Measurements from ENCODE around the gene TRAF4. TPM values are rescaled to one million over a fixed set of nuclear protein-coding genes. Genes with fewer than 3 reads are reported as not detected.

The TRAF4 gene
- total and polyA plus RNA-seq, 10 of the 15 experiments (the other 5 are each of a cell fraction or from before 2014, with no cell fraction given): 3.7 to 197 (median 66.4) TPM

DNA sequence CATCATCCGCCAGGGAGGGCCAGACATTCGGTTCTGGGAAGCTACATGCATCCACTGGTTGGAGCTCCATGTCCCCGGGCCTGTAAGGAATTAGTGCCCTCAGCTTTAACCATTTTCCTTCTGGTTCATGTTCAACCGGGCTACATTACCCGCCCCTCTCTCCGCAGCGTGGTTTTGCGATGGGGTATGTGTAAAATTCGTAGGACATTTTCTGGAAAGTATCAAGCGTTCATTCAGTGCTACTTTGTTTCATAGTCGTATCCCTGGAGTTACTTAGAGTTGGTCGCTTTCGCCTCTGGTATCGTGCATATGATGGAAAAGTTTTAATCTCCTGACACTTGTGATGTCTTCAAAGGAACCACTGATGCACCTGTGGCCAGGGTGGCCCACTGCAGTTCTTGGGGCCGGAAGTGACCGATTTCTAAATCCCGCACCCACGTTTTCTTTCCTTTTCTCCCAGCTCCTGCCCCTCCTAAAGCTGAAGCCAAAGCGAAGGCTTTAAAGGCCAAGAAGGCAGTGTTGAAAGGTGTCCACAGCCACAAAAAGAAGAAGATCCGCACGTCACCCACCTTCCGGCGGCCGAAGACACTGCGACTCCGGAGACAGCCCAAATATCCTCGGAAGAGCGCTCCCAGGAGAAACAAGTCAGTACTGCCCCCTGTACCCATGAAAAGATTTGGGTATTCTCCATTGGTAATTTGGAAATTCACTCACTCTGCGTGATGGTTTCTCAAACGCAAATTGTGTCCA lies 23.4 kb upstream of the TRAF4 start (continued):
- no peak for TF ChIP-seq NFYA (IDR thresholded peaks at IDR 0.05; ENCODE audit: borderline replicate concordance, low read depth, low read length)
- no peak for TF ChIP-seq TCF12 (IDR thresholded peaks at IDR 0.05; ENCODE audit: low read depth, low read length)
- no peak for TF ChIP-seq JUND (IDR thresholded peaks at IDR 0.05; ENCODE audit: low read depth, low read length)
- 0 out of 2 replicates have a peak, but pooled peaks have one; percentile 25 for TF ChIP-seq SMAD5 (IDR thresholded peaks at IDR 0.05; ENCODE audit: low read depth)
- TF ChIP-seq DPF2 (IDR thresholded peaks at IDR 0.05): no peak
- TF ChIP-seq, protein P1, sequence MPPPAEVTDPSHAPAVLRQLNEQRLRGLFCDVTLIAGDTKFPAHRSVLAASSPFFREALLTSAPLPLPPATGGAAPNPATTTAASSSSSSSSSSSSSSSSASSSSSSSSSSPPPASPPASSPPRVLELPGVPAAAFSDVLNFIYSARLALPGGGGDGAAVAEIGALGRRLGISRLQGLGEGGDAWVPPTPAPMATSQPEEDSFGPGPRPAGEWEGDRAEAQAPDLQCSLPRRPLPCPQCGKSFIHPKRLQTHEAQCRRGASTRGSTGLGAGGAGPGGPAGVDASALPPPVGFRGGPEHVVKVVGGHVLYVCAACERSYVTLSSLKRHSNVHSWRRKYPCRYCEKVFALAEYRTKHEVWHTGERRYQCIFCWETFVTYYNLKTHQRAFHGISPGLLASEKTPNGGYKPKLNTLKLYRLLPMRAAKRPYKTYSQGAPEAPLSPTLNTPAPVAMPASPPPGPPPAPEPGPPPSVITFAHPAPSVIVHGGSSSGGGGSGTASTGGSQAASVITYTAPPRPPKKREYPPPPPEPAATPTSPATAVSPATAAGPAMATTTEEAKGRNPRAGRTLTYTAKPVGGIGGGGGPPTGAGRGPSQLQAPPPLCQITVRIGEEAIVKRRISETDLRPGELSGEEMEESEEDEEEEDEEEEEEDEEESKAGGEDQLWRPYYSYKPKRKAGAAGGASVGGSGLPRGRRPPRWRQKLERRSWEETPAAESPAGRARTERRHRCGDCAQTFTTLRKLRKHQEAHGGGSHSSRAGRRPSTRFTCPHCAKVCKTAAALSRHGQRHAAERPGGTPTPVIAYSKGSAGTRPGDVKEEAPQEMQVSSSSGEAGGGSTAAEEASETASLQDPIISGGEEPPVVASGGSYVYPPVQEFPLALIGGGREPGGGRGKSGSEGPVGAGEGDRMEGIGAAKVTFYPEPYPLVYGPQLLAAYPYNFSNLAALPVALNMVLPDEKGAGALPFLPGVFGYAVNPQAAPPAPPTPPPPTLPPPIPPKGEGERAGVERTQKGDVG (CRISPR knock-in tag; IDR thresholded peaks at IDR 0.05): no peak
- no peak for TF ChIP-seq ZNF207 (IDR thresholded peaks at IDR 0.05; ENCODE audit: borderline replicate concordance)
- TF ChIP-seq, protein P2, sequence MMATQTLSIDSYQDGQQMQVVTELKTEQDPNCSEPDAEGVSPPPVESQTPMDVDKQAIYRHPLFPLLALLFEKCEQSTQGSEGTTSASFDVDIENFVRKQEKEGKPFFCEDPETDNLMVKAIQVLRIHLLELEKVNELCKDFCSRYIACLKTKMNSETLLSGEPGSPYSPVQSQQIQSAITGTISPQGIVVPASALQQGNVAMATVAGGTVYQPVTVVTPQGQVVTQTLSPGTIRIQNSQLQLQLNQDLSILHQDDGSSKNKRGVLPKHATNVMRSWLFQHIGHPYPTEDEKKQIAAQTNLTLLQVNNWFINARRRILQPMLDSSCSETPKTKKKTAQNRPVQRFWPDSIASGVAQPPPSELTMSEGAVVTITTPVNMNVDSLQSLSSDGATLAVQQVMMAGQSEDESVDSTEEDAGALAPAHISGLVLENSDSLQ (IDR thresholded peaks at IDR 0.05): no peak
- no peak for TF ChIP-seq ASH2L (IDR thresholded peaks at IDR 0.05; ENCODE audit: borderline replicate concordance, low read depth)
- TF ChIP-seq, protein P3, sequence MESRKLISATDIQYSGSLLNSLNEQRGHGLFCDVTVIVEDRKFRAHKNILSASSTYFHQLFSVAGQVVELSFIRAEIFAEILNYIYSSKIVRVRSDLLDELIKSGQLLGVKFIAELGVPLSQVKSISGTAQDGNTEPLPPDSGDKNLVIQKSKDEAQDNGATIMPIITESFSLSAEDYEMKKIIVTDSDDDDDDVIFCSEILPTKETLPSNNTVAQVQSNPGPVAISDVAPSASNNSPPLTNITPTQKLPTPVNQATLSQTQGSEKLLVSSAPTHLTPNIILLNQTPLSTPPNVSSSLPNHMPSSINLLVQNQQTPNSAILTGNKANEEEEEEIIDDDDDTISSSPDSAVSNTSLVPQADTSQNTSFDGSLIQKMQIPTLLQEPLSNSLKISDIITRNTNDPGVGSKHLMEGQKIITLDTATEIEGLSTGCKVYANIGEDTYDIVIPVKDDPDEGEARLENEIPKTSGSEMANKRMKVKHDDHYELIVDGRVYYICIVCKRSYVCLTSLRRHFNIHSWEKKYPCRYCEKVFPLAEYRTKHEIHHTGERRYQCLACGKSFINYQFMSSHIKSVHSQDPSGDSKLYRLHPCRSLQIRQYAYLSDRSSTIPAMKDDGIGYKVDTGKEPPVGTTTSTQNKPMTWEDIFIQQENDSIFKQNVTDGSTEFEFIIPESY (IDR thresholded peaks at IDR 0.05): no peak
- TF ChIP-seq CBX5 (IDR thresholded peaks at IDR 0.05; ENCODE audit: low read depth): no peak
- TF ChIP-seq TAF1 (IDR thresholded peaks at IDR 0.05; ENCODE audit: borderline replicate concordance, low read depth, low read length): no peak
- no peak for TF ChIP-seq STAT1 (conservative IDR thresholded peaks at IDR 0.05)
- no peak for TF ChIP-seq ZNF622 (IDR thresholded peaks at IDR 0.05)
- TF ChIP-seq, protein P4, sequence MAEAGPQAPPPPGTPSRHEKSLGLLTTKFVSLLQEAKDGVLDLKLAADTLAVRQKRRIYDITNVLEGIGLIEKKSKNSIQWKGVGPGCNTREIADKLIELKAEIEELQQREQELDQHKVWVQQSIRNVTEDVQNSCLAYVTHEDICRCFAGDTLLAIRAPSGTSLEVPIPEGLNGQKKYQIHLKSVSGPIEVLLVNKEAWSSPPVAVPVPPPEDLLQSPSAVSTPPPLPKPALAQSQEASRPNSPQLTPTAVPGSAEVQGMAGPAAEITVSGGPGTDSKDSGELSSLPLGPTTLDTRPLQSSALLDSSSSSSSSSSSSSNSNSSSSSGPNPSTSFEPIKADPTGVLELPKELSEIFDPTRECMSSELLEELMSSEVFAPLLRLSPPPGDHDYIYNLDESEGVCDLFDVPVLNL (IDR thresholded peaks at IDR 0.05; ENCODE audit: low read depth, low read length): no peak
- TF ChIP-seq, protein P5, sequence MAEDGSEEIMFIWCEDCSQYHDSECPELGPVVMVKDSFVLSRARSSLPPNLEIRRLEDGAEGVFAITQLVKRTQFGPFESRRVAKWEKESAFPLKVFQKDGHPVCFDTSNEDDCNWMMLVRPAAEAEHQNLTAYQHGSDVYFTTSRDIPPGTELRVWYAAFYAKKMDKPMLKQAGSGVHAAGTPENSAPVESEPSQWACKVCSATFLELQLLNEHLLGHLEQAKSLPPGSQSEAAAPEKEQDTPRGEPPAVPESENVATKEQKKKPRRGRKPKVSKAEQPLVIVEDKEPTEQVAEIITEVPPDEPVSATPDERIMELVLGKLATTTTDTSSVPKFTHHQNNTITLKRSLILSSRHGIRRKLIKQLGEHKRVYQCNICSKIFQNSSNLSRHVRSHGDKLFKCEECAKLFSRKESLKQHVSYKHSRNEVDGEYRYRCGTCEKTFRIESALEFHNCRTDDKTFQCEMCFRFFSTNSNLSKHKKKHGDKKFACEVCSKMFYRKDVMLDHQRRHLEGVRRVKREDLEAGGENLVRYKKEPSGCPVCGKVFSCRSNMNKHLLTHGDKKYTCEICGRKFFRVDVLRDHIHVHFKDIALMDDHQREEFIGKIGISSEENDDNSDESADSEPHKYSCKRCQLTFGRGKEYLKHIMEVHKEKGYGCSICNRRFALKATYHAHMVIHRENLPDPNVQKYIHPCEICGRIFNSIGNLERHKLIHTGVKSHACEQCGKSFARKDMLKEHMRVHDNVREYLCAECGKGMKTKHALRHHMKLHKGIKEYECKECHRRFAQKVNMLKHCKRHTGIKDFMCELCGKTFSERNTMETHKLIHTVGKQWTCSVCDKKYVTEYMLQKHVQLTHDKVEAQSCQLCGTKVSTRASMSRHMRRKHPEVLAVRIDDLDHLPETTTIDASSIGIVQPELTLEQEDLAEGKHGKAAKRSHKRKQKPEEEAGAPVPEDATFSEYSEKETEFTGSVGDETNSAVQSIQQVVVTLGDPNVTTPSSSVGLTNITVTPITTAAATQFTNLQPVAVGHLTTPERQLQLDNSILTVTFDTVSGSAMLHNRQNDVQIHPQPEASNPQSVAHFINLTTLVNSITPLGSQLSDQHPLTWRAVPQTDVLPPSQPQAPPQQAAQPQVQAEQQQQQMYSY (CRISPR knock-in tag; IDR thresholded peaks at IDR 0.05): no peak
- no peak for TF ChIP-seq CREM (IDR thresholded peaks at IDR 0.05; ENCODE audit: low read depth)
- TF ChIP-seq FOXK2 (IDR thresholded peaks at IDR 0.05): no peak
- TF ChIP-seq BCL11A (IDR thresholded peaks at IDR 0.05; ENCODE audit: low read depth, low read length): no peak
- TF ChIP-seq KAT2A (conservative IDR thresholded peaks at IDR 0.05; ENCODE audit: control insufficient read depth, low read depth, low read length): no peak
